K562 (cell line): ENCODE results near the gene PHKA2. TPM values are rescaled to one million over a fixed set of nuclear protein-coding genes. Genes with fewer than 3 reads are reported as not detected.

ENCODE experiments used
- ATAC-seq: fragments of 200-7000 bp; cut with Tn5 transposase; 3 replicates; pipeline ENCODE4 v1.9.1; 2020; ENCODE audit warnings: moderate library complexity
- BruUV-seq: library from RNA; stranded (reverse); fragments of 400-500 nt; replicated peaks from 2 replicates; lab custom pipeline; 2021; lab: Mats Ljungman, UMichigan
- CTCF ChIA-PET: fragments of 300-600 bp; formaldehyde crosslinking; extraction: SDS; loops from one replicate; lab custom pipeline; 2021; ENCODE audit warnings: low intra/inter-chr PET ratio; lab: Yijun Ruan, JAX
- POLR2A ChIA-PET: fragments of 300-600, 350-650 bp; sonication (Branson Sonifier 250); formaldehyde crosslinking; extraction: SDS; loops from one replicate; lab custom pipeline; 2021; ENCODE audit warnings: antibody characterized with exemption, inconsistent platforms; lab: Yijun Ruan, JAX
- DNase-seq, 4 experiments: peaks; one replicate each; pipeline versions ENCODE4 v3.0.0 to v3.0.0-alpha.2; 2011 to 2018; ENCODE audit warnings: low spot score in 3 of 4, mixed read lengths in 3 of 4; ENCODE audit errors: extremely low read depth in 1 of 4
- FAIRE-seq: peaks from 2 replicates; lab custom pipeline; 2011; peaks lifted over from hg19 to GRCh38; lab: Jason Lieb, UNC
- H2AFZ ChIP-seq: 2 replicates; pipeline ENCODE4 v1.6.0; 2011; ENCODE audit warnings: low read depth, low read length, control low read depth, inconsistent platforms
- H3K27ac ChIP-seq: fragments of 200-600 bp; 3 replicates; pipeline ENCODE4 v1.8.0; 2011; ENCODE audit warnings: low read depth, mild to moderate bottlenecking, control low read depth, inconsistent platforms, low read length, moderate library complexity, mixed read lengths; ENCODE audit errors: extremely low read depth
- H3K27me3 ChIP-seq, 2 experiments: fragments of 300-600 bp in 1 of 2; 2 replicates in 1 of 2; 3 replicates in 1 of 2; pipeline versions ENCODE4 v1.6.0 to v1.8.0; 2011; ENCODE audit warnings: inconsistent platforms in 2 of 2, low read length in 2 of 2, mild to moderate bottlenecking in 1 of 2, mixed read lengths in 1 of 2, moderate library complexity in 1 of 2; ENCODE audit not compliant: control insufficient read depth in 2 of 2, insufficient read depth in 2 of 2
- H3K36me3 ChIP-seq: fragments of 300-600 bp; 3 replicates; pipeline ENCODE4 v1.8.0; 2011; ENCODE audit warnings: mild to moderate bottlenecking, low read length, inconsistent platforms; ENCODE audit not compliant: control insufficient read depth, insufficient read depth
- H3K4me1 ChIP-seq, 2 experiments: fragments of 200-600 bp in 1 of 2; replicated peaks in 1 of 2; 2 replicates in 1 of 2; 3 replicates in 1 of 2; pipeline versions ENCODE4 v1.5.1 to v1.8.0; 2011; ENCODE audit warnings: inconsistent platforms in 2 of 2, low read length in 2 of 2, mild to moderate bottlenecking in 1 of 2, mixed read lengths in 1 of 2, moderate library complexity in 1 of 2; ENCODE audit not compliant: control insufficient read depth in 2 of 2, insufficient read depth in 2 of 2
- H3K4me2 ChIP-seq: 2 replicates; pipeline ENCODE4 v1.6.1; 2011; ENCODE audit warnings: low read length, control low read depth, inconsistent platforms, mixed read lengths; ENCODE audit not compliant: insufficient read depth
- H3K4me3 ChIP-seq: fragments of 200-600 bp; sonication (generic), shearing (Covaris generic); 2 replicates; pipeline ENCODE4 v1.5.1; 2016; ENCODE audit warnings: control low read depth, inconsistent platforms
- H3K79me2 ChIP-seq: fragments of 200-600 bp; 3 replicates; pipeline ENCODE4 v1.8.0; 2011; ENCODE audit warnings: low read length, inconsistent platforms; ENCODE audit not compliant: control insufficient read depth, insufficient read depth
- H3K9ac ChIP-seq, 2 experiments: 2 replicates each; pipeline versions ENCODE4 v1.6.0 to v1.6.1; 2011; ENCODE audit warnings: low read depth in 2 of 2, low read length in 2 of 2, control low read depth in 1 of 2, inconsistent platforms in 1 of 2, mild to moderate bottlenecking in 1 of 2, mixed read lengths in 1 of 2; ENCODE audit not compliant: insufficient read depth in 1 of 2
- H3K9me1 ChIP-seq: one replicate; pipeline ENCODE4 v1.6.0; 2011; ENCODE audit warnings: inconsistent platforms, mild to moderate bottlenecking, low read length, moderate library complexity; ENCODE audit not compliant: control insufficient read depth, insufficient read depth
- H3K9me3 ChIP-seq: replicated peaks from 2 replicates; pipeline ENCODE4 v1.5.1; 2011; ENCODE audit warnings: low read depth, low read length, inconsistent platforms; ENCODE audit not compliant: control insufficient read depth, insufficient read depth
- H4K20me1 ChIP-seq: replicated peaks from 2 replicates; pipeline ENCODE4 v1.6.1; 2011; ENCODE audit warnings: low read length, inconsistent platforms, mixed read lengths; ENCODE audit not compliant: control insufficient read depth, insufficient read depth
- BRD9 ChIP-seq: fragments of 450-650 bp; IDR thresholded peaks from 2 replicates; pipeline ENCODE4 v1.6.1; 2018; ENCODE audit warnings: low read depth; ENCODE audit not compliant: partially characterized antibody
- CBX1 ChIP-seq: sonication (generic); IDR thresholded peaks from 2 replicates; pipeline ENCODE4 v1.6.1; 2016; ENCODE audit warnings: antibody characterized with exemption, low read depth, mild to moderate bottlenecking
- DMBX1 ChIP-seq: fragments of 250-450 bp; sonication (Bioruptor Pico); IDR thresholded peaks from 2 replicates; pipeline ENCODE4 v1.8.0; 2022; ENCODE audit warnings: inconsistent platforms, mild to moderate bottlenecking, moderate library complexity, borderline replicate concordance
- E2F5 ChIP-seq: sonication (generic); formaldehyde crosslinking; IDR thresholded peaks from 2 replicates; pipeline ENCODE4 v1.8.0; 2022; ENCODE audit warnings: mild to moderate bottlenecking, missing genetic modification reagents
- ELF1 ChIP-seq: fragments of 200-800 bp; sonication (Bioruptor generic); IDR thresholded peaks from 2 replicates; pipeline ENCODE4 v1.6.1; 2016; ENCODE audit warnings: missing genetic modification characterization, missing compliant biosample characterization
- FOS ChIP-seq: IDR thresholded peaks from 3 replicates; pipeline ENCODE4 v1.6.1; 2011; ENCODE audit not compliant: insufficient read length; ENCODE audit errors: extremely low read depth
- HMGN3 ChIP-seq: IDR thresholded peaks from 2 replicates; pipeline ENCODE4 v1.6.1; 2011; ENCODE audit warnings: borderline replicate concordance, low read depth, mild to moderate bottlenecking, mixed read lengths, low read length; ENCODE audit not compliant: insufficient read length; ENCODE audit errors: extremely low read depth
- KDM5B ChIP-seq: fragments of 200-600 bp; sonication (generic); IDR thresholded peaks from 2 replicates; pipeline ENCODE4 v1.6.1; 2012; ENCODE audit warnings: low read depth, mild to moderate bottlenecking, moderate library complexity, low read length, control low read depth, inconsistent platforms; ENCODE audit not compliant: insufficient replicate concordance
- MBD2 ChIP-seq: sonication (generic); IDR thresholded peaks from 2 replicates; pipeline ENCODE4 v1.6.1; 2016; ENCODE audit warnings: low read depth, borderline replicate concordance
- MCM3 ChIP-seq: fragments of 450-650 bp; IDR thresholded peaks from 2 replicates; pipeline ENCODE4 v1.6.1; 2016
- NCOR1 ChIP-seq: fragments of 450-650 bp; IDR thresholded peaks from 2 replicates; pipeline ENCODE4 v1.6.1; 2016; ENCODE audit warnings: mild to moderate bottlenecking, moderate library complexity
- POLR3A ChIP-seq: IDR thresholded peaks from 2 replicates; pipeline ENCODE4 v1.6.1; 2011; ENCODE audit warnings: borderline replicate concordance, mild to moderate bottlenecking, moderate library complexity; ENCODE audit not compliant: insufficient read length, insufficient read depth; ENCODE audit errors: extremely low read depth
- RB1 ChIP-seq: fragments of 450-650 bp; IDR thresholded peaks from 2 replicates; pipeline ENCODE4 v1.6.1; 2017; ENCODE audit warnings: low read depth, mild to moderate bottlenecking
- SRSF1 ChIP-seq: fragments of 200-400 bp; formaldehyde crosslinking; IDR thresholded peaks from 2 replicates; pipeline ENCODE4 v1.6.1; 2017; ENCODE audit warnings: mild to moderate bottlenecking, low read depth, low read length, moderate library complexity
- WGBS: fragments of 100-300 bp; shearing (Covaris generic); methylation state at CpG from one replicate; pipeline ENCODE4 v1.1.6; 2016; ENCODE audit warnings: low coverage, mixed read lengths; ENCODE audit not compliant: insufficient coverage; ENCODE audit errors: missing lambda C conversion rate; 5-methylcytosine and 5-hydroxymethylcytosine counted together
- in situ Hi-C: fragments of 300-500 bp; cut with MboI; formaldehyde crosslinking; loops from 4 replicates; pipeline ENCODE4 v1.15.0; 2018; ENCODE audit warnings: inconsistent platforms, mixed read lengths
- intact Hi-C: fragments of 100-400 bp; cut with micrococcal nuclease; formaldehyde crosslinking; loops from 2 replicates; pipeline ENCODE4 v1.14.2; 2022
- polyA plus RNA-seq, 8 experiments: library from polyadenylated mRNA; depleted of rRNA in 4 of 8; stranded (reverse) in 5 of 8; unstranded in 3 of 8; fragments of >200 nt; fragmentation: Nextera tagmentation in 2 of 8; fragmentation: Illumina TruSeq in 1 of 8; extraction: Ambion mirVana in 2 of 8; extraction: Trizol in 1 of 8; gene quantifications; 2 replicates each; pipeline versions ENCODE4 v1.2.1 to v1.2.3, GENCODE V29; 2011 to 2014; ENCODE audit warnings: inconsistent platforms in 1 of 8, missing spikeins in 1 of 8
- total RNA-seq, 7 experiments: library from RNA; depleted of rRNA in 6 of 7; stranded (reverse); fragments of >200 nt in 6 of 7; fragmentation: Illumina TruSeq in 2 of 7; extraction: Trizol in 2 of 7; gene quantifications; 2 replicates each; pipeline versions ENCODE4 v1.2.1 to v1.2.3, GENCODE V29; 2011 to 2021; ENCODE audit warnings: low replicate concordance in 1 of 7
- TF ChIP-seq, protein P1 (sequence below): sonication (generic); formaldehyde crosslinking; IDR thresholded peaks from 2 replicates; pipeline ENCODE4 v1.8.0; 2022; ENCODE audit warnings: mild to moderate bottlenecking, low read depth, missing genetic modification reagents

PHKA2 gene
- total and polyA plus RNA-seq, 9 of the 15 experiments (the other 6 are each of a cell fraction or from before 2014, with no cell fraction given) = 2.8 to 33.1 (median 20.3) TPM

DNA sequence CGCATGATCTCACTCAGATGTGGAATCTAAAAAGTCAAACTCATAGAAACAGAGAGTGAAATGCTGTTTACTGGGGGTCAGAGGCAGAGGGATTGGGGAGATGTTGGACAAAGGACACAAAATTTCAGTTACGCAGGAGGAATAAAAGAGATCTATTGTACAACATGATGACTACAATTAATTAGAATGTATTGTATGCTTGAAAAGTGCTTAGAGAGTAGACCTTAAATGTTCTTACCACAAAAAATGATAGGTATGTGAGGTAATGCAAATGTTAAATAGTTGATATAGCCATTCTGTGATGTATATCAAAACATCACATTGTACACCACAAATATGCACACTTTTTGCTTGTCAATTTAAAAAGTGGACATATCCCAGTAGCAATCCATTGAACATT is 36.1 kb upstream of the PHKA2 start:
- no peak for TF ChIP-seq DMBX1
- no peak for TF ChIP-seq MCM3
- TF ChIP-seq BRD9 = no peak
- no peak for TF ChIP-seq ELF1
- TF ChIP-seq RB1 = no peak
- no peak for TF ChIP-seq NCOR1
- TF ChIP-seq E2F5 (CRISPR knock-in tag) = no peak
- TF ChIP-seq SRSF1 = no peak
- TF ChIP-seq POLR3A = no peak
- no peak for TF ChIP-seq HMGN3
- TF ChIP-seq, protein P1, sequence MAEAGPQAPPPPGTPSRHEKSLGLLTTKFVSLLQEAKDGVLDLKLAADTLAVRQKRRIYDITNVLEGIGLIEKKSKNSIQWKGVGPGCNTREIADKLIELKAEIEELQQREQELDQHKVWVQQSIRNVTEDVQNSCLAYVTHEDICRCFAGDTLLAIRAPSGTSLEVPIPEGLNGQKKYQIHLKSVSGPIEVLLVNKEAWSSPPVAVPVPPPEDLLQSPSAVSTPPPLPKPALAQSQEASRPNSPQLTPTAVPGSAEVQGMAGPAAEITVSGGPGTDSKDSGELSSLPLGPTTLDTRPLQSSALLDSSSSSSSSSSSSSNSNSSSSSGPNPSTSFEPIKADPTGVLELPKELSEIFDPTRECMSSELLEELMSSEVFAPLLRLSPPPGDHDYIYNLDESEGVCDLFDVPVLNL (CRISPR knock-in tag) = no peak
- no peak for TF ChIP-seq MBD2
- TF ChIP-seq FOS = no peak
- TF ChIP-seq CBX1 = no peak
- TF ChIP-seq KDM5B = no peak
- TF ChIP-seq, all 486 proteins: peak for 0
- ChIA-PET CTCF (no interaction called here), POLR2A (no interaction called here)
- Histone ChIP-seq H3K4me3 (no peak overlapping the region), H3K9me1 (no peaks in the 10 kb centered on the region), H3K9me3 (no peaks in the 10 kb centered on the region), H3K36me3 (no peaks in the 10 kb centered on the region), H3K27ac (no peak overlapping the region), H3K79me2 (no peaks in the 10 kb centered on the region), H2AFZ (no peak overlapping the region), H3K4me2 (no peak overlapping the region), H3K9ac (no peak overlapping the region), H3K4me1 (no peaks in the 10 kb centered on the region), H3K27me3 (peaks cover 0 to 7% of the 10 kb centered on the region in 2 experiments; a peak in 4 of 5 replicates), H4K20me1 (no peaks in the 10 kb centered on the region)
- 0% methylated on average over 2 of the region's 2 CpGs for WGBS
- no TSS peak for BruUV-seq
- ATAC-seq (no peak), DNase-seq (no peak), FAIRE-seq (no peak)
- intact Hi-C loops (loop anchor here (10.0 kb wide), 1 partner anchor 625 kb away; no protein-coding TSS in a partner anchor), in situ Hi-C loops (no loop called here)
